HG03342 (cell line): Measurements from ENCODE around the gene DNHD1.

Experiments
- ATAC-seq: cut with Tn5 transposase; IDR thresholded peaks from one replicate; pipeline ENCODE4 v1.9.1; 2021; ENCODE audit warnings: mild to moderate bottlenecking, moderate library complexity; ENCODE audit not compliant: unreplicated experiment

Gene DNHD1

GRCh38 chr11:6497069-6497839, at the start of gene DNHD1:
TSS of gene DNHD1 (plus strand) at chr11:6497280. CDS start at chr11:6498216, 936 bp downstream.
- ATAC-seq: no peak

GRCh38 chr11:6448574-6448973, 48.5 kb upstream of the DNHD1 start:
- no peak for ATAC-seq

GRCh38 chr11:6452219-6452618, 44.9 kb upstream of the DNHD1 start:
- no peak for ATAC-seq

GRCh38 chr11:6453152-6453551, 43.9 kb upstream of the DNHD1 start:
- no peak for ATAC-seq

- ATAC-seq: no peak
These were observed 42.0 kb upstream of the DNHD1 start for GRCh38 chr11:6455070-6455469.

- no peak for ATAC-seq
These were observed 40.6 kb upstream of the DNHD1 start for GRCh38 chr11:6456361-6457073.

GRCh38 chr11:6457581-6458320, 39.3 kb upstream of the DNHD1 start:
- no peak for ATAC-seq

- ATAC-seq: no peak
These were observed 38.6 kb upstream of the DNHD1 start for GRCh38 chr11:6458352-6459098.

- no peak for ATAC-seq
These were observed 38.0 kb upstream of the DNHD1 start for GRCh38 chr11:6459099-6459450.

- peak; percentile 75 for ATAC-seq
These were observed 28.2 kb upstream of the DNHD1 start for GRCh38 chr11:6468712-6469495.

- ATAC-seq: no peak
These were observed 27.5 kb upstream of the DNHD1 start for GRCh38 chr11:6469599-6469998.

- no peak for ATAC-seq
These were observed 24.1 kb upstream of the DNHD1 start for GRCh38 chr11:6472934-6473333.

GRCh38 chr11:6473451-6474412, 23.3 kb upstream of the DNHD1 start, which contains the start of gene TRIM3:
TSS of gene TRIM3 (minus strand) at chr11:6473941. CDS start at chr11:6465695, 8,246 bp downstream.
- peak; percentile 44 for ATAC-seq

GRCh38 chr11:6474413-6474792, 22.7 kb upstream of the DNHD1 start:
- no peak for ATAC-seq

GRCh38 chr11:6474806-6475500, 22.1 kb upstream of the DNHD1 start:
- ATAC-seq: no peak

GRCh38 chr11:6475936-6476335, 21.1 kb upstream of the DNHD1 start:
- ATAC-seq: no peak

GRCh38 chr11:6476571-6476970, 20.5 kb upstream of the DNHD1 start:
- ATAC-seq: no peak

- no peak for ATAC-seq
These were observed 16.7 kb upstream of the DNHD1 start for GRCh38 chr11:6480299-6480914.
